K562 (cell line): ENCODE data around the gene PRCP.

Experiments used
- CTCF ChIP-seq, 3 experiments: IDR thresholded peaks in 2 of 3; conservative IDR thresholded peaks in 1 of 3; 2 replicates each; pipeline ENCODE4 v1.5.1; 2011 to 2012; ENCODE audit warnings: low read length in 3 of 3, mild to moderate bottlenecking in 3 of 3, control low read depth in 2 of 3, improper control_type of control experiment in 1 of 3, inconsistent platforms in 1 of 3, low read depth in 1 of 3, mixed read lengths in 1 of 3, moderate library complexity in 1 of 3; ENCODE audit not compliant: insufficient read depth in 2 of 3
- ESRRA ChIP-seq: fragments of 450-650 bp; IDR thresholded peaks from 2 replicates; pipeline ENCODE4 v1.6.1; 2014; ENCODE audit warnings: low read depth, mild to moderate bottlenecking, moderate library complexity, borderline replicate concordance
- EZH2 ChIP-seq: IDR thresholded peaks from 2 replicates; pipeline ENCODE4 v1.6.1; 2012; ENCODE audit warnings: low read depth, mild to moderate bottlenecking, inconsistent platforms, low read length, borderline replicate concordance
- IRF1 ChIP-seq: sonication (generic); formaldehyde crosslinking; IDR thresholded peaks from 2 replicates; pipeline ENCODE4 v1.8.0; 2022; ENCODE audit warnings: missing genetic modification reagents, mild to moderate bottlenecking, borderline replicate concordance
- JUN ChIP-seq, 2 experiments: sonication (generic) in 1 of 2; formaldehyde crosslinking in 1 of 2; IDR thresholded peaks; 2 replicates each; pipeline versions ENCODE4 v1.6.1 to v1.8.0; 2012 to 2022; ENCODE audit warnings: borderline replicate concordance in 2 of 2, mild to moderate bottlenecking in 2 of 2, improper control_type of control experiment in 1 of 2, low read depth in 1 of 2, low read length in 1 of 2, missing genetic modification reagents in 1 of 2
- KDM1A ChIP-seq, 2 experiments: fragments of 450-650 bp; IDR thresholded peaks; 2 replicates each; pipeline ENCODE4 v1.6.1; 2016; ENCODE audit warnings: mild to moderate bottlenecking in 2 of 2
- MAZ ChIP-seq, 2 experiments: fragments of 450-650 bp in 1 of 2; sonication (generic) in 1 of 2; formaldehyde crosslinking; IDR thresholded peaks in 1 of 2; conservative IDR thresholded peaks in 1 of 2; 2 replicates each; pipeline versions ENCODE4 v1.4.0 to v1.5.0; 2020; ENCODE audit warnings: mild to moderate bottlenecking in 1 of 2, missing genetic modification reagents in 1 of 2
- POLR2A ChIP-seq: fragments of 450-650 bp; conservative IDR thresholded peaks from 2 replicates; pipeline ENCODE4 v1.6.1; 2016
- TGIF2 ChIP-seq: sonication (generic); formaldehyde crosslinking; IDR thresholded peaks from 2 replicates; pipeline ENCODE4 v1.8.1; 2022; ENCODE audit warnings: mild to moderate bottlenecking, missing genetic modification reagents, moderate library complexity
- YY1 ChIP-seq, 3 experiments: IDR thresholded peaks; 2 replicates each; pipeline ENCODE4 v1.6.1; 2011; ENCODE audit warnings: low read length in 2 of 3, mild to moderate bottlenecking in 2 of 3, moderate library complexity in 2 of 3, borderline replicate concordance in 1 of 3, control low read depth in 1 of 3, low read depth in 1 of 3; ENCODE audit not compliant: insufficient read depth in 3 of 3, insufficient replicate concordance in 2 of 3, control insufficient read depth in 1 of 3, insufficient read length in 1 of 3; ENCODE audit errors: extremely low read depth in 1 of 3
- ZNF280A ChIP-seq: fragments of 450-650 bp; IDR thresholded peaks from 2 replicates; pipeline ENCODE4 v1.6.1; 2018; ENCODE audit warnings: mild to moderate bottlenecking, low read depth; ENCODE audit not compliant: partially characterized antibody
- ZNF311 ChIP-seq: fragments of 250-450 bp; sonication (Bioruptor Pico); IDR thresholded peaks from 2 replicates; pipeline ENCODE4 v1.4.0; 2020; ENCODE audit warnings: mild to moderate bottlenecking, moderate library complexity
- ZNF586 ChIP-seq: fragments of 450-650 bp; formaldehyde crosslinking; conservative IDR thresholded peaks from 2 replicates; pipeline ENCODE4 v1.4.0; 2020; ENCODE audit warnings: mild to moderate bottlenecking, moderate library complexity
- TF ChIP-seq, protein P1 (sequence below), 2 experiments: fragments of 450-650 bp in 1 of 2; IDR thresholded peaks; 2 replicates each; pipeline ENCODE4 v1.6.1; 2011 to 2017; ENCODE audit warnings: low read depth in 2 of 2, antibody characterized with exemption in 1 of 2, borderline replicate concordance in 1 of 2, low read length in 1 of 2, mild to moderate bottlenecking in 1 of 2, mixed read lengths in 1 of 2; ENCODE audit not compliant: control insufficient read depth in 1 of 2

GRCh38 chr11:82874646-82875523, 25.3 kb downstream of the PRCP start:
- TF ChIP-seq KDM1A (IDR thresholded peaks at IDR 0.05): no peak
- TF ChIP-seq, protein P1, sequence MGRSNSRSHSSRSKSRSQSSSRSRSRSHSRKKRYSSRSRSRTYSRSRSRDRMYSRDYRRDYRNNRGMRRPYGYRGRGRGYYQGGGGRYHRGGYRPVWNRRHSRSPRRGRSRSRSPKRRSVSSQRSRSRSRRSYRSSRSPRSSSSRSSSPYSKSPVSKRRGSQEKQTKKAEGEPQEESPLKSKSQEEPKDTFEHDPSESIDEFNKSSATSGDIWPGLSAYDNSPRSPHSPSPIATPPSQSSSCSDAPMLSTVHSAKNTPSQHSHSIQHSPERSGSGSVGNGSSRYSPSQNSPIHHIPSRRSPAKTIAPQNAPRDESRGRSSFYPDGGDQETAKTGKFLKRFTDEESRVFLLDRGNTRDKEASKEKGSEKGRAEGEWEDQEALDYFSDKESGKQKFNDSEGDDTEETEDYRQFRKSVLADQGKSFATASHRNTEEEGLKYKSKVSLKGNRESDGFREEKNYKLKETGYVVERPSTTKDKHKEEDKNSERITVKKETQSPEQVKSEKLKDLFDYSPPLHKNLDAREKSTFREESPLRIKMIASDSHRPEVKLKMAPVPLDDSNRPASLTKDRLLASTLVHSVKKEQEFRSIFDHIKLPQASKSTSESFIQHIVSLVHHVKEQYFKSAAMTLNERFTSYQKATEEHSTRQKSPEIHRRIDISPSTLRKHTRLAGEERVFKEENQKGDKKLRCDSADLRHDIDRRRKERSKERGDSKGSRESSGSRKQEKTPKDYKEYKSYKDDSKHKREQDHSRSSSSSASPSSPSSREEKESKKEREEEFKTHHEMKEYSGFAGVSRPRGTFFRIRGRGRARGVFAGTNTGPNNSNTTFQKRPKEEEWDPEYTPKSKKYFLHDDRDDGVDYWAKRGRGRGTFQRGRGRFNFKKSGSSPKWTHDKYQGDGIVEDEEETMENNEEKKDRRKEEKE (IDR thresholded peaks at IDR 0.05; ENCODE audit: borderline replicate concordance in 1 of 2, control insufficient read depth in 1 of 2, low read depth in 2 of 2, low read length in 1 of 2): no peak
- TF ChIP-seq ESRRA: no peak
- no peak for TF ChIP-seq POLR2A
- no peak for TF ChIP-seq CTCF (IDR thresholded peaks at IDR 0.05 in 2 of 3, conservative IDR thresholded peaks at IDR 0.05 in 1 of 3; ENCODE audit: insufficient read depth in 2 of 3, low read depth in 1 of 3, low read length in 3 of 3)
- TF ChIP-seq EZH2: no peak
- TF ChIP-seq ZNF311 (CRISPR knock-in tag): no peak
- no peak for TF ChIP-seq IRF1 (CRISPR knock-in tag)
- TF ChIP-seq ZNF280A: no peak
- TF ChIP-seq YY1 (IDR thresholded peaks at IDR 0.05; ENCODE audit: borderline replicate concordance in 1 of 3, control insufficient read depth in 1 of 3, extremely low read depth in 1 of 3, insufficient read depth in 3 of 3, insufficient read length in 1 of 3, insufficient replicate concordance in 2 of 3, low read depth in 1 of 3, low read length in 2 of 3): no peak
- no peak for TF ChIP-seq ZNF586
- TF ChIP-seq TGIF2 (CRISPR knock-in tag): no peak
- no peak for TF ChIP-seq JUN (IDR thresholded peaks at IDR 0.05; ENCODE audit: borderline replicate concordance, low read depth, low read length)
- no peak for TF ChIP-seq JUN (CRISPR knock-in tag; IDR thresholded peaks at IDR 0.05; ENCODE audit: borderline replicate concordance)
- TF ChIP-seq MAZ (CRISPR knock-in tag; conservative IDR thresholded peaks at IDR 0.05 in 1 of 2, IDR thresholded peaks at IDR 0.05 in 1 of 2): no peak
